GM04503 (cell line): ENCODE results near the gene COPG2.
"Not testable (repeated sequence)": the region's sequence is repeated elsewhere in the genome, so short reads cannot be mapped to it uniquely, and the experiment has no call there.

Experiments
- DNase-seq: peaks from one replicate; pipeline ENCODE4 v3.0.0-alpha.2; 2012; ENCODE audit warnings: low read depth

The COPG2 gene

GRCh38 chr7:130566168-130566897 is 102.2 kb downstream of the COPG2 start:
- no peak for DNase-seq

DNA sequence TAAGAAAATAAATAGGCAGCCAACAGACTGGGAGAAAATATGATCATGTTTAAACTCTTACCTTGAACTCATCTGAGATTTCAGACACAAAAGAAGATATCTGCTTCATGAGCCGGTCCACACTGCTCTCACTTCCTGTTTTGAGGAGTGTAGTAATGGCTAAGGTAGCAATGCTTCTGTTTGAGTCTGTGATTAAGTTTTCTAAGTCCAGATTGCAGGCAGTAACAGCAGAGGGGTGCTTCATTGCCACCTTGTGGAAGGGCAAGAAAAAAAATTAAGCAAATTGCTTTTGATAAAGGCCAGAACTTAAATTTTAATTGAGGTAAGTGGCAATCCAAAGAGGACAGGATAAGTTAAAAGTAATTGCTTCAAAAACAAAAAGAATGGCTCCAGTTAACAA is 107.6 kb downstream of the COPG2 start:
- DNase-seq = peak; percentile 2

DNA sequence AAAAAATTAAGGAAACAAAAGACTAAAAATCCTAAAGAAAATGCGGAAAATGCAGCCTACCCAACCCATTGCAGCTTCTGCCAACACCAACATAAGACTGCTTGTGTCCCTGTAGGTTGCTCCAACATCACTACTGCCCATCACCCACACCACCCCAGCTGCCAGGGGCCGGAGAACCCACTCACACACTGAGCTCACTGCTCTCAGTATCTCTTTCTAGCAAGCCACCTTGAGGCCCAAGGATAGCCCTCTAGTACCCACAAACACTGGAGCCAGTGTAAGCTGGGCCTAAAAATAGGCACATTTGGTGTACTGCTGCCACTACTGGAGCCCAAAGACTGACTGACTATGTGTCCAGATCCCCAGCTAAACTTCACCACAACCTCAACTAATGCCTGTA is 109.4 kb downstream of the COPG2 start:
- no peak for DNase-seq

GRCh38 chr7:130554481-130554880 is 114.1 kb downstream of the COPG2 start:
- DNase-seq = no peak

DNA sequence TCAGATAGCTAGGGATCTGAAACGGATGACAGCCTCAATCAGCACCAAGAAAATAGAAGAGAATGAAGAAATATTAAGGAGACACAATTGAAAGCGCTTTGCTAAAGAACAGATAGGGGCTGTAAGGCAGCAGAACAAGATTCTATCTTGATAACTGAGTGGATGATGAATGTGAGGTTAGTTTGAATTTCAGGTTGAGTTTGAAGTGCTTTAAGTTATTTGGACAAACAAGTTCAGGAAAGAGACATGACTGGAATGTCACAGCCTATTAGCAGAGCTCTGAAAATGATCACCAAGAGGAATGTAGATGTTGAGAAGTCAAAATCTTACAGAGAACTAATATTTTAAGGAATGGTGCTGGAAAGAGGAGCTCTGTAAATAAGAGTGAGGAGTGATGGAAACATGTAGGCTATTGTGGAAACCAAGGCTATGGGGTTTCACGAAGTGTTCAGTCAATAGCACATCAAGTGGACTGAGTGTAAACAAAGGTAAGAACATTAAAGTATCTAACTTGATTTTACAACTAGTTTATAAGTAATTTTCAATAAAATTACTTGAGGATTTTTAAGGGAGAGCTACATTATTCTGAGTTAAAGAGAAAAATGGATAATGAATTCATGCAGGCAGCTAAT is 115.0 kb downstream of the COPG2 start:
- DNase-seq = no peak

DNA sequence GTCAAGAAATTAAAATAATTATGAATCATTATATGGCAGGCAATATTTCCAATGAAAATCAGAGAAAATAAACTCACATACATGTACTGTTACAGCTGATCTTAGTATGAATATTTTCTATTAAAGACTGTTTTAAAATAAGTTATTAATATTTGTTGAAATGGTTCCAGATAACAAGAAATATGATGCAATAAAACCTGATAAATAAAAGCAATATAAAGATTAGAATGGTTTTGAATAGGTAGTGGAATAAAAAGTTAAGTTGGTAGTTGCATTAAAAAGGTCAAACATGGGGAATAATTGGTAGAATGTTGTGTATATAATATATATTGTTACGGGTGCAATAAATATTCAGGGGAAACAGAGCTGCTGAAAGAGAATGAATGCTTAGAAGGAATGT is 124.2 kb downstream of the COPG2 start:
- DNase-seq = no peak

GRCh38 chr7:130543487-130544010 is 125.0 kb downstream of the COPG2 start:
- no peak for DNase-seq

GRCh38 chr7:130542297-130542696 is 126.3 kb downstream of the COPG2 start:
- DNase-seq = not testable (repeated sequence)

DNA sequence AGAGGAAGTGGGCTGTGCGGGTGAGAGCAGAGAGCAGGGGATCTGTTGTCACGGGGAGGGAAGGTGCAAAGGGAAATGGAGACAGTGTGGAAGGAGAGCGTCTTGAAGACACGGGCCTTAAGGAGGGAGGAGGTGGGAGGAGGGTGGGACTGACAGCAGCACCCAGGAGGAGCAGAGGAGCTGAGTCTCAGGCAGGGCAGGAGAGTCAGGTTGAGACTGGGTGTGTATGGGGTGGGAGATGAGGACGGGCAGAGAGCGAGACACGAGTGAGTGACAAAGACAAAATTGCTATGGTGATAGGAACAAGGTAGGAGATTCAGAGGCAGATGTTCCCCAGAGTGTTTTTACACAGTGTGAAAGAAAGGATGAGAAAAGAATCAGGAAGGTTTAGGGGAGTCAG is 127.3 kb downstream of the COPG2 start:
- not testable (repeated sequence) for DNase-seq

DNA sequence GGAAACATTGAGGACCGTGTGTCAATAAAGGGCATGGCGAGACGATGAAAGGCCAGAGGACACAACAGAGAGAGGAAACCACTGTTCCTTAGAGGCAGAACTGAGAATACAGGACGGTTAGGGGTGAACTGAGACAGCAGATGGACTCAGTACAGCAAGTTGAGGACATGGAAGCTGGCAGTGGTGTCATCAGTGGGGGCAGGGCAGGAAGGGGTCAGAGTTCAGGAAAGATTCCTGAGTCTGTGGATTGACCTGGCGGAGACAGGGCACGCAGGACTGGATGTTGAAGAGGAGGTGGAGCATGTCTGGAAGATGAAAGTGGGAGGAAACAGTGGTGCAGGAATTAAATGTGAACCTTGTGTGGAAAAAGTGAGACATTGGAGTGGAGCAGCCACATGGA is 130.7 kb downstream of the COPG2 start:
- DNase-seq = not testable (repeated sequence)

DNA sequence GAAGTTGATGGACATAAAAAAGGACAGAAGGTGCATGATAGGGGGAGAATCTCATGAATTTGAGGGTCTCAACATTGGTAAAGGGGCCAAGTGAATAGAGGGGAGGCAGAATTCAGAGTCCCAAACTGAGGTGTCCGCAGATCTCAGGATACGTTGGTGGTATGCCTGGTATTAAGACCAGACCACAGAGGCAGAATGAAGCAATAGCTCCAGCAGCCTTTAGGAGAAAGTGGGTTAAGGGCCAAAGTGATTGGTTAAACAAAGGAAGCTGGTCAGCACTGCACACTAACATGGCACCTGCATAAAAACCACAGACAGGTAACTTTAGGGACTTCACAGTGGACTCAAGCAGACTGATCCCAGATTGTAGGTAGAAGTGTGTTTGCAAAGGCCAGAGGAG is 139.1 kb downstream of the COPG2 start:
- no peak for DNase-seq

GRCh38 chr7:130527752-130528355 is 140.7 kb downstream of the COPG2 start:
- DNase-seq = not testable (repeated sequence)

- DNase-seq = no peak
Measured at GRCh38 chr7:130524628-130525027, 143.9 kb downstream of the COPG2 start.

GRCh38 chr7:130523519-130524125 is 144.9 kb downstream of the COPG2 start:
- DNase-seq = not testable (repeated sequence)

DNA sequence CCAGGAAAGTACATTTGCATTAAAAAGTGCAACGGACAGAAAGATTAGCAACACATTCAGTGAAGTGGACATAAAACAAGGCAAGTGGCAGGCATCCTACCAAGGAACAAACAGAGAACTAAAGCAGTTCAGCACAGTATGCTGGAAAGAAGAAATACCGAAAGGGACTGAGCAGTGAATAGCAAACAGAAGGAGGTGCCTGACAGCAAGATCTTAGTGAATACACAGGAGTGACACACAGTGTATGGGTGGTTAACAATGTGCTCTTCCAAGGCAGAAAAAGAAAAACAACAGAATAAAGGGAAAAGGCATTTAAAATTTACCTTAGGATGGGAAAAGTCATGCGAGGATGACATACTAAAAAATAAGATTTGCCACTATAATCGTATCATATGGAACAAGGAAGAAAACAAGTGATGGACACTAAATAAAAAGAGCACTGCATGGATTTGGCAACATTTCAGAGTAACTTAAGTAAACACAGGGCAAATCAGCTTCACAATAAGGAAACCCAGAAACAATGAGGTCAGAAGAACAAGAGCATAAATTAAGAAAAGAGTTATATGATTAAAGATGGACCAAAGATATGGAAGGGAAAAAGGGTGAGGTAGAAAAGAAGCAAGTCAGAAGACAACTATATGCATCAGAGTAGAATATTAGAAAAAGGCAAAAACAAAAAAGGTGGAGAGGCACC is 147.1 kb downstream of the COPG2 start:
- DNase-seq = no peak

GRCh38 chr7:130515315-130516040 is 153.1 kb downstream of the COPG2 start:
- DNase-seq = no peak

GRCh38 chr7:130513447-130513846 is 155.1 kb downstream of the COPG2 start:
- DNase-seq = no peak

DNA sequence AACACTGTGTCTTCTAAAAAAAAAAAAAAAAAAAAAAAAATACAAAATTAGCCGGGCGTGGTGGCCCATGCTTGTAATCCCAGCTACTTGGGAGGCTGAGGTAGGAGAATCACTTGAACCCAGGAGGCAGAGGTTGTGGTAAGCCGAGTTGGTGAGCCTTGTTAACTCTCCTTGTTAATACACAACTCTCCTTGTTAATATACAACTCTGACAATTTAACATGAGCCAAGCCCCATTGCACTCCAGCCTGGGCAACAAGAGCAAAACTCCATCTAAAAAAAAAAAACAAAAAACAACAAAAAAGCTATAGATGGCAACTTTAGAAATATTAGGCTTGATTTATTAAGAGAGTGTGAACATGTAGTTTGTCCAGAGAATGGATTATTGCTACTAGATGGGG is 156.5 kb downstream of the COPG2 start:
- DNase-seq = not testable (repeated sequence)

- DNase-seq = no peak
Measured at GRCh38 chr7:130506358-130506757, 162.2 kb downstream of the COPG2 start.

DNA sequence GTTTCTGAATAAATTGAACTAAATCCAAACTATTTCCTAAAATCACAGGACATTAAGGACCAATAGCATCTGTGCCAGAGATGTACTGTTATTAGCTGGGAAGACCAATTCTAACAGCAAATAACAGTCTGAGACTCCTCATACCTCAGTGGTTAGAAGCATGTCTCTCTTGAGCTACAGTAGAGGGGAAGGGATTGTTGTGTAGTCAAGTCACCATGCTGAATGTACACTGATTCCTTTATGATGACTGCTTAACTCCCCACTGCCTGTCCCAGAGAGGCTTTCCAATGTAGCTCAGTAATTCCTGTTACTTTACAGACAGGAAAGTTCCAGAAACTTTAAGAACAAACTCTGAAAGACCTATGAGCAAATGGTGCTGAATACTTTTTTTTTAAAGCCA is 162.8 kb downstream of the COPG2 start:
- DNase-seq = peak; percentile 12

DNA sequence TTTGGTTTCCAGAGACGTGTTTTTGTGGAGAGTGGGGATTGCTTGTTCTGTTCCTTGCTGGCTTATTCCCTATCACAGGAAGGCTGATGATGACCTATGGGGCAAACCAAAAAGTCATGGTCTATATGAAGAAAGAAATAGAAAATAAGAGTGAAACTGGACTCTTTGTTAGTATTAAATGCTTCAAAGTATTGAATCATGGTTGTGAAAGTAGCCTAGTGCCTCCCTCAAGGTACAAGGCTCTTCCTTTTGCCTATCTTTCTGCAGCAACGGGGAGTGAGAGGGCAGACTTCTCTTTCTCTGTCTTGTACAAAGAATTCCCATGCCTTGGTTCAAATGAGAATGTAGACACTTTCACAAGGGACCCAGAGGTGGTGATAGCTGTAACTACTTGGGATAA is 167.6 kb downstream of the COPG2 start:
- no peak for DNase-seq
